Thyroid gland (tissue), 4 donors: Measurements from ENCODE around the gene BTRC.

Experiments used
- POLR2A ChIP-seq, 2 donors: fragments of 450-650 bp; IDR thresholded peaks; one replicate each; pipeline ENCODE4 v1.6.1; 2017; ENCODE audit warnings: antibody characterized with exemption in 2 of 2, mild to moderate bottlenecking in 2 of 2, moderate library complexity in 1 of 2
- TF ChIP-seq, protein P1 (sequence below), 6 experiments: fragments of 200-600 bp in 3 of 6; fragments of 450-650 bp in 3 of 6; sonication (generic) in 3 of 6; IDR thresholded peaks; one replicate each; pipeline ENCODE4 v1.5.1; 2016 to 2019; ENCODE audit warnings: antibody characterized with exemption in 6 of 6, mild to moderate bottlenecking in 2 of 6, inconsistent platforms in 1 of 6, moderate library complexity in 1 of 6

DNA sequence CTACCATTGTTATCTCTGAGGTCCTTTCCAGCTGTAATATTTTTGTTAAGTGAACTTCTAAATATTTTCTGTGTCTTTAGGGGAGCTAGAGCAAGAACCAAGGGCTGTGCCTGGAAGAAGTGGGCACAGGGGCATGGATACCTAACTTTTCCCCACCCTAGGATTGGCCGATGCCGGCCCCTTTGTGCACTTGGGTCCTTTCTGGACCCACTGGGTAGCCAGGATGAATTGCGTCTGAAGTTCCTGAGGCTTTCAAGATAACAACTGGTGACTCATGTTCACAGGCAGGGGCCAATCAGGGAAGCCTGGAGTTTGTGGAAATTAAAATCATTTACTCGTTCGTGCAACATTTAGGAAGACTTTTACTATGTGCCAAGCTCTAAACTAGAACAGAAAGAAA is 234.9 kb downstream of the BTRC start:
- TF ChIP-seq, protein P1, sequence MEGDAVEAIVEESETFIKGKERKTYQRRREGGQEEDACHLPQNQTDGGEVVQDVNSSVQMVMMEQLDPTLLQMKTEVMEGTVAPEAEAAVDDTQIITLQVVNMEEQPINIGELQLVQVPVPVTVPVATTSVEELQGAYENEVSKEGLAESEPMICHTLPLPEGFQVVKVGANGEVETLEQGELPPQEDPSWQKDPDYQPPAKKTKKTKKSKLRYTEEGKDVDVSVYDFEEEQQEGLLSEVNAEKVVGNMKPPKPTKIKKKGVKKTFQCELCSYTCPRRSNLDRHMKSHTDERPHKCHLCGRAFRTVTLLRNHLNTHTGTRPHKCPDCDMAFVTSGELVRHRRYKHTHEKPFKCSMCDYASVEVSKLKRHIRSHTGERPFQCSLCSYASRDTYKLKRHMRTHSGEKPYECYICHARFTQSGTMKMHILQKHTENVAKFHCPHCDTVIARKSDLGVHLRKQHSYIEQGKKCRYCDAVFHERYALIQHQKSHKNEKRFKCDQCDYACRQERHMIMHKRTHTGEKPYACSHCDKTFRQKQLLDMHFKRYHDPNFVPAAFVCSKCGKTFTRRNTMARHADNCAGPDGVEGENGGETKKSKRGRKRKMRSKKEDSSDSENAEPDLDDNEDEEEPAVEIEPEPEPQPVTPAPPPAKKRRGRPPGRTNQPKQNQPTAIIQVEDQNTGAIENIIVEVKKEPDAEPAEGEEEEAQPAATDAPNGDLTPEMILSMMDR (IDR thresholded peaks at IDR 0.05): no peak
- TF ChIP-seq POLR2A (IDR thresholded peaks at IDR 0.05): no peak
